Prostate gland (tissue), 2 donors: ENCODE results near the gene GSDME. TPM values are rescaled to one million over a fixed set of nuclear protein-coding genes. Genes with fewer than 3 reads are reported as not detected.

Source experiments
- DNase-seq: peaks from one replicate; pipeline ENCODE4 v3.0.0-alpha.2; 2019; ENCODE audit warnings: low spot score
- H3K27ac ChIP-seq, 2 donors: fragments of 200-600 bp; sonication (generic); 2 replicates each; pipeline ENCODE4 v1.5.1; 2017 to 2019
- H3K27me3 ChIP-seq: fragments of 200-600 bp; sonication (generic); replicated peaks from 2 replicates; pipeline ENCODE4 v1.5.1; 2019; ENCODE audit not compliant: insufficient read depth
- H3K36me3 ChIP-seq, 2 donors: fragments of 200-600 bp; sonication (generic); 1 replicate in 1 of 2; 2 replicates in 1 of 2; pipeline versions ENCODE4 v1.5.1 to v1.8.1; 2017 to 2019
- H3K4me1 ChIP-seq: fragments of 200-600 bp; sonication (generic); replicated peaks from 2 replicates; pipeline ENCODE4 v1.5.1; 2019
- H3K4me3 ChIP-seq, 2 donors: fragments of 200-600 bp; sonication (generic); 2 replicates each; pipeline ENCODE4 v1.5.1; 2017 to 2019
- H3K9me3 ChIP-seq: fragments of 200-600 bp; sonication (generic); 2 replicates; pipeline ENCODE4 v1.5.1; 2017
- POLR2A ChIP-seq: fragments of 450-650 bp; IDR thresholded peaks from one replicate; pipeline ENCODE4 v1.6.1; 2016; ENCODE audit warnings: antibody characterized with exemption, mild to moderate bottlenecking
- POLR2AphosphoS5 ChIP-seq: sonication (generic); formaldehyde crosslinking; IDR thresholded peaks from one replicate; pipeline ENCODE4 v1.6.1; 2017; ENCODE audit warnings: antibody characterized with exemption
- WGBS: methylation state at CpG from one replicate; pipeline ENCODE4 v1.1.5; 2018; 5-methylcytosine and 5-hydroxymethylcytosine counted together
- intact Hi-C: fragments of 100-400 bp; cut with DNase I; formaldehyde crosslinking; loops from one replicate; pipeline ENCODE4 v1.14.2; 2022
- total RNA-seq, 2 donors: library from RNA; depleted of rRNA; stranded (reverse); fragments of >200 nt; gene quantifications; one replicate each; pipeline ENCODE4 v1.1.0, GENCODE V29; 2016
- TF ChIP-seq, protein P1 (sequence below), 4 experiments: fragments of 200-600 bp in 2 of 4; fragments of 450-650 bp in 2 of 4; sonication (generic) in 2 of 4; IDR thresholded peaks; 1 replicate in 3 of 4; 2 replicates in 1 of 4; pipeline ENCODE4 v1.5.1; 2016 to 2019; ENCODE audit warnings: antibody characterized with exemption in 4 of 4, mild to moderate bottlenecking in 2 of 4, moderate library complexity in 2 of 4

Gene GSDME
- total RNA-seq, 2 donors from 2014 or later, result 4.2 to 39.3 TPM

DNA sequence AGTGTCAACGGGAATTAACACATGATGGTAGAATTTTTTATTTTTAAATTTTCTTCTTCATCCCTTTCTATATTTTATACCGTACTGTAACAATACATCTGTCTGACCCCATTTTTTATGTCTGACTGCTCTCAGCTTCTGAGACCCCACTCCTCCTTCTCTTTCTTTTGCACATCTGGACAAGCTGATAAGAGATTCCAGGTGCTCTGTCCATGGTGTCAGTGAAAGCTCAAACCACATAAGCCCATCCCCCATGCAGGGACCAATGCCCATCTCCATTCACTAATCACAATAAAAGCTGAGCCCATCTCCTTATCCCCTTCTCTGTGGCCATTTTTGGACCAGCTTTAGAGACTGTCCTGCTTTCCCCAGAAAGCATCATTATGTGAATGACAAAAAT, 8.7 kb downstream of the GSDME start:
- intact Hi-C loops, result no loop called here

GRCh38 chr7:24745355-24745754, 11.9 kb downstream of the GSDME start:
- Histone ChIP-seq H3K36me3 (no peaks in the 10 kb centered on the region), H3K9me3 (no peaks in the 10 kb centered on the region), H3K27me3 (no peaks in the 10 kb centered on the region), H3K4me3 (no peak overlapping the region), H3K4me1 (no peaks in the 10 kb centered on the region), H3K27ac (no peak overlapping the region)
- TF ChIP-seq POLR2AphosphoS5 (no peak), POLR2A (no peak)
- TF ChIP-seq, protein P1, sequence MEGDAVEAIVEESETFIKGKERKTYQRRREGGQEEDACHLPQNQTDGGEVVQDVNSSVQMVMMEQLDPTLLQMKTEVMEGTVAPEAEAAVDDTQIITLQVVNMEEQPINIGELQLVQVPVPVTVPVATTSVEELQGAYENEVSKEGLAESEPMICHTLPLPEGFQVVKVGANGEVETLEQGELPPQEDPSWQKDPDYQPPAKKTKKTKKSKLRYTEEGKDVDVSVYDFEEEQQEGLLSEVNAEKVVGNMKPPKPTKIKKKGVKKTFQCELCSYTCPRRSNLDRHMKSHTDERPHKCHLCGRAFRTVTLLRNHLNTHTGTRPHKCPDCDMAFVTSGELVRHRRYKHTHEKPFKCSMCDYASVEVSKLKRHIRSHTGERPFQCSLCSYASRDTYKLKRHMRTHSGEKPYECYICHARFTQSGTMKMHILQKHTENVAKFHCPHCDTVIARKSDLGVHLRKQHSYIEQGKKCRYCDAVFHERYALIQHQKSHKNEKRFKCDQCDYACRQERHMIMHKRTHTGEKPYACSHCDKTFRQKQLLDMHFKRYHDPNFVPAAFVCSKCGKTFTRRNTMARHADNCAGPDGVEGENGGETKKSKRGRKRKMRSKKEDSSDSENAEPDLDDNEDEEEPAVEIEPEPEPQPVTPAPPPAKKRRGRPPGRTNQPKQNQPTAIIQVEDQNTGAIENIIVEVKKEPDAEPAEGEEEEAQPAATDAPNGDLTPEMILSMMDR (IDR thresholded peaks at IDR 0.05), result no peak
- no peak for DNase-seq
- intact Hi-C loops, result no loop called here

More for the DNA sequence above, 8.7 kb downstream of the GSDME start:
- no peak overlapping the region for H3K27ac ChIP-seq
- no peak overlapping the region for H3K4me3 ChIP-seq
- no peaks in the 10 kb centered on the region for H3K27me3 ChIP-seq
- 98% methylated on average over 2 of the region's 2 CpGs for WGBS
- H3K4me1 ChIP-seq, result no peaks in the 10 kb centered on the region
- H3K36me3 ChIP-seq, result no peaks in the 10 kb centered on the region
- H3K9me3 ChIP-seq, result no peaks in the 10 kb centered on the region
- TF ChIP-seq POLR2AphosphoS5 (no peak), POLR2A (no peak)
- TF ChIP-seq, protein P1 (IDR thresholded peaks at IDR 0.05), result no peak
- no peak for DNase-seq

GRCh38 chr7:24743471-24743870, 13.8 kb downstream of the GSDME start:
- no peak for TF ChIP-seq POLR2AphosphoS5
- no peak for TF ChIP-seq POLR2A
- TF ChIP-seq, protein P1 (IDR thresholded peaks at IDR 0.05), result no peak
- Histone ChIP-seq H3K27ac (no peak overlapping the region), H3K36me3 (no peaks in the 10 kb centered on the region), H3K27me3 (no peaks in the 10 kb centered on the region), H3K4me3 (no peak overlapping the region), H3K4me1 (no peaks in the 10 kb centered on the region), H3K9me3 (no peaks in the 10 kb centered on the region)
- intact Hi-C loops, result no loop called here
- no peak for DNase-seq
- 90% methylated on average over 6 of the region's 6 CpGs for WGBS

GRCh38 chr7:24742506-24743162, 14.6 kb downstream of the GSDME start:
- no peaks in the 10 kb centered on the region for H3K4me1 ChIP-seq
- intact Hi-C loops, result no loop called here
- no peak for DNase-seq
- H3K4me3 ChIP-seq, result no peak overlapping the region
- no peak overlapping the region for H3K27ac ChIP-seq
- TF ChIP-seq POLR2A (no peak), POLR2AphosphoS5 (no peak)
- TF ChIP-seq, protein P1 (IDR thresholded peaks at IDR 0.05), result no peak
- H3K27me3 ChIP-seq, result no peaks in the 10 kb centered on the region
- H3K9me3 ChIP-seq, result no peaks in the 10 kb centered on the region
- 89% methylated on average over 9 of the region's 9 CpGs for WGBS
- H3K36me3 ChIP-seq, result no peaks in the 10 kb centered on the region
